Prostate gland (tissue), 2 donors: ENCODE results near the gene ATP5PO. TPM values are rescaled to one million over a fixed set of nuclear protein-coding genes. Genes with fewer than 3 reads are reported as not detected.

Source experiments
- DNase-seq: peaks from one replicate; pipeline ENCODE4 v3.0.0-alpha.2; 2019; ENCODE audit warnings: low spot score
- H3K27ac ChIP-seq, 2 donors: fragments of 200-600 bp; sonication (generic); 2 replicates each; pipeline ENCODE4 v1.5.1; 2017 to 2019
- H3K27me3 ChIP-seq: fragments of 200-600 bp; sonication (generic); replicated peaks from 2 replicates; pipeline ENCODE4 v1.5.1; 2019; ENCODE audit not compliant: insufficient read depth
- H3K36me3 ChIP-seq, 2 donors: fragments of 200-600 bp; sonication (generic); 1 replicate in 1 of 2; 2 replicates in 1 of 2; pipeline versions ENCODE4 v1.5.1 to v1.8.1; 2017 to 2019
- H3K4me1 ChIP-seq: fragments of 200-600 bp; sonication (generic); replicated peaks from 2 replicates; pipeline ENCODE4 v1.5.1; 2019
- H3K4me3 ChIP-seq, 2 donors: fragments of 200-600 bp; sonication (generic); 2 replicates each; pipeline ENCODE4 v1.5.1; 2017 to 2019
- H3K9me3 ChIP-seq: fragments of 200-600 bp; sonication (generic); 2 replicates; pipeline ENCODE4 v1.5.1; 2017
- POLR2A ChIP-seq: fragments of 450-650 bp; IDR thresholded peaks from one replicate; pipeline ENCODE4 v1.6.1; 2016; ENCODE audit warnings: antibody characterized with exemption, mild to moderate bottlenecking
- POLR2AphosphoS5 ChIP-seq: sonication (generic); formaldehyde crosslinking; IDR thresholded peaks from one replicate; pipeline ENCODE4 v1.6.1; 2017; ENCODE audit warnings: antibody characterized with exemption
- WGBS: methylation state at CpG from one replicate; pipeline ENCODE4 v1.1.5; 2018; 5-methylcytosine and 5-hydroxymethylcytosine counted together
- intact Hi-C: fragments of 100-400 bp; cut with DNase I; formaldehyde crosslinking; loops from one replicate; pipeline ENCODE4 v1.14.2; 2022
- total RNA-seq, 2 donors: library from RNA; depleted of rRNA; stranded (reverse); fragments of >200 nt; gene quantifications; one replicate each; pipeline ENCODE4 v1.1.0, GENCODE V29; 2016
- TF ChIP-seq, protein P1 (sequence below), 4 experiments: fragments of 200-600 bp in 2 of 4; fragments of 450-650 bp in 2 of 4; sonication (generic) in 2 of 4; IDR thresholded peaks; 1 replicate in 3 of 4; 2 replicates in 1 of 4; pipeline ENCODE4 v1.5.1; 2016 to 2019; ENCODE audit warnings: antibody characterized with exemption in 4 of 4, mild to moderate bottlenecking in 2 of 4, moderate library complexity in 2 of 4

ATP5PO gene, protein sequence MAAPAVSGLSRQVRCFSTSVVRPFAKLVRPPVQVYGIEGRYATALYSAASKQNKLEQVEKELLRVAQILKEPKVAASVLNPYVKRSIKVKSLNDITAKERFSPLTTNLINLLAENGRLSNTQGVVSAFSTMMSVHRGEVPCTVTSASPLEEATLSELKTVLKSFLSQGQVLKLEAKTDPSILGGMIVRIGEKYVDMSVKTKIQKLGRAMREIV
- 100 to 1,000 TPM; 143 to 153 TPM for total RNA-seq

DNA sequence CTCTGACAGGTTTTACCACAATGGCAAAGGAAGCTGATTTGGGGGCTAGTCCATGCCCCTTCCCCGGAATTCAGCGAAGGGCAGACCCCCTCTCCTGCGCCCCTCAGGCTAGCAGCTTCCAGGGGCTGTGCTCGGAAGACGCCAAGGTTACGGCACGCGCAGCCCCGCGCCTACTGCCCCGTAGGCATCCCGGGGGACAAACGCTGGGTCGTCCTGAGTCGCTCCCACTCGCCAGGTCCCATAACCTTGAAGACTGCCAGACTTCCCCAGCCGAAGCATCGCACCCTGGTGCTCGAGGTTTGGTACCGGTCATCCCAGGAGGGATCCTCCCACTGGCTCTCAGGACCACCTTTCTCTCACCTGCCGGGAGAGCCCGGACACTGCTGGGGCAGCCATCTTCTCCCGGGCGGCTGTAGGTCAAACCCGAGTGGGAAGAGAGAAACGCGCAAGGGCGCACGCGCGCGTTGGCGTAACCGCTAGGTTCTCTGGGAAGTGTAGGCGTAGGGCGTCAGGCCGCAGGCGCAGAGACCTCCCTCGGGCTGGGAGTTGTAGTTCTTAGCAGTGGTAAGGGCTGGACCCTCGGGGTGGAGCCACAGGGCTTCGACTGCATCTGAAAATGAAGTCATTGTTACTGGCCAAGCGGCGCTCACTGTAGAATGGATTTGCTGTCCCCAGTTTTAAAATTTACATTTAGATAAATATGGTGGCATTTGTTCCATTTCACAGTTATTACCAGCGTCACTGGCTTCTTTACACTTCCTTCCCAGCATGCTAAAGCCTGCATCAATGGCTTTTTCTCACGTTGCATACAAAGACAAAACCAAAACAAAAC is at the start of gene ATP5PO:
ATP5PO (minus strand) TSS at position 437 of the 832 bp plus-strand sequence; CDS start at position 396, 41 bp downstream.
- no peaks in the 10 kb centered on the region for H3K27me3 ChIP-seq
- peak; percentile 95 for DNase-seq
- intact Hi-C loops = loop anchor here (10.0 kb wide), 1 partner anchor 699 kb away; the partner anchor contains the start of gene RCAN1
- peak; percentile 91 for TF ChIP-seq POLR2A
- TF ChIP-seq, protein P1, sequence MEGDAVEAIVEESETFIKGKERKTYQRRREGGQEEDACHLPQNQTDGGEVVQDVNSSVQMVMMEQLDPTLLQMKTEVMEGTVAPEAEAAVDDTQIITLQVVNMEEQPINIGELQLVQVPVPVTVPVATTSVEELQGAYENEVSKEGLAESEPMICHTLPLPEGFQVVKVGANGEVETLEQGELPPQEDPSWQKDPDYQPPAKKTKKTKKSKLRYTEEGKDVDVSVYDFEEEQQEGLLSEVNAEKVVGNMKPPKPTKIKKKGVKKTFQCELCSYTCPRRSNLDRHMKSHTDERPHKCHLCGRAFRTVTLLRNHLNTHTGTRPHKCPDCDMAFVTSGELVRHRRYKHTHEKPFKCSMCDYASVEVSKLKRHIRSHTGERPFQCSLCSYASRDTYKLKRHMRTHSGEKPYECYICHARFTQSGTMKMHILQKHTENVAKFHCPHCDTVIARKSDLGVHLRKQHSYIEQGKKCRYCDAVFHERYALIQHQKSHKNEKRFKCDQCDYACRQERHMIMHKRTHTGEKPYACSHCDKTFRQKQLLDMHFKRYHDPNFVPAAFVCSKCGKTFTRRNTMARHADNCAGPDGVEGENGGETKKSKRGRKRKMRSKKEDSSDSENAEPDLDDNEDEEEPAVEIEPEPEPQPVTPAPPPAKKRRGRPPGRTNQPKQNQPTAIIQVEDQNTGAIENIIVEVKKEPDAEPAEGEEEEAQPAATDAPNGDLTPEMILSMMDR (IDR thresholded peaks at IDR 0.05) = peak in 3 of 4 experiments; percentile 6 to 38 (median 33)
- peak; percentile 99 for TF ChIP-seq POLR2AphosphoS5
- H3K4me3 ChIP-seq = peak within 1 kb of the TSS; percentile 76 to 93
- H3K36me3 ChIP-seq = no peaks in the 10 kb centered on the region
- no peaks in the 10 kb centered on the region for H3K4me1 ChIP-seq
- no peaks in the 10 kb centered on the region for H3K9me3 ChIP-seq
- WGBS = under 1% methylated on average over 45 of the region's 45 CpGs
- peak within 1 kb of the TSS; percentile 73 to 82 for H3K27ac ChIP-seq

DNA sequence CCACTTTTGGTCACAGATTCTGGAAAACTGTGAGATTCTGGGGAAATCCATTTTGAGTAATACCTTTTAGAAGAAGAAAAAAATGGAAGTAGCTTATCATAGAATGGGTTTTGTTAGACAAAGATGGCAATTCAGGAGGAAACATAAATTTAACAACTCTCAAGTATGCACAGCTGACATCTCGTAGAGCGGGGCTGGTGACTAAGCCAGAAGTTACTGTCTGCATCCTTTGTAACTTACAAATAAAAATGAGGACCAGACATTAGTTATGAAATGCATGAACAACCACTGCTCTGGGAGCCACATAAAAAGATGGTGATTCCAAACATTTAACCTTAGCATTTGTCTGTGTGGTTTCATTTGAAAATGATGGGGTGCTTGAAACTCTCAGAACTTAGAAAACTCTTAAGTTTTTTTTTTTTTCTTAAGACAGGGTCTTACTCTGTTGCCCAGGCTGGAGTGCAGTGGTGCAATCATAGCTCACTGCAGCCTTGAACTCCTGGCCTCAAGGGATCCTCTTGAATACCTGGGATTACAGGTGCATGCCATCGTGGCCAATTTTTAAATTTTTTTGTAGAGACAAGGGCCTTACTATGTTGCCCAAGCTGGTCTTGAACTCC is 49.2 kb upstream of the ATP5PO start:
- Histone ChIP-seq H3K27ac (no peak overlapping the region), H3K4me3 (no peak overlapping the region), H3K4me1 (no peaks in the 10 kb centered on the region), H3K36me3 (no peaks in the 10 kb centered on the region), H3K9me3 (no peaks in the 10 kb centered on the region), H3K27me3 (no peaks in the 10 kb centered on the region)
- WGBS = 92% methylated on average over 3 of the region's 3 CpGs
- no peak for DNase-seq
- intact Hi-C loops = no loop called here
- TF ChIP-seq POLR2AphosphoS5 = no peak
- TF ChIP-seq POLR2A = no peak
- TF ChIP-seq, protein P1 (IDR thresholded peaks at IDR 0.05) = no peak

DNA sequence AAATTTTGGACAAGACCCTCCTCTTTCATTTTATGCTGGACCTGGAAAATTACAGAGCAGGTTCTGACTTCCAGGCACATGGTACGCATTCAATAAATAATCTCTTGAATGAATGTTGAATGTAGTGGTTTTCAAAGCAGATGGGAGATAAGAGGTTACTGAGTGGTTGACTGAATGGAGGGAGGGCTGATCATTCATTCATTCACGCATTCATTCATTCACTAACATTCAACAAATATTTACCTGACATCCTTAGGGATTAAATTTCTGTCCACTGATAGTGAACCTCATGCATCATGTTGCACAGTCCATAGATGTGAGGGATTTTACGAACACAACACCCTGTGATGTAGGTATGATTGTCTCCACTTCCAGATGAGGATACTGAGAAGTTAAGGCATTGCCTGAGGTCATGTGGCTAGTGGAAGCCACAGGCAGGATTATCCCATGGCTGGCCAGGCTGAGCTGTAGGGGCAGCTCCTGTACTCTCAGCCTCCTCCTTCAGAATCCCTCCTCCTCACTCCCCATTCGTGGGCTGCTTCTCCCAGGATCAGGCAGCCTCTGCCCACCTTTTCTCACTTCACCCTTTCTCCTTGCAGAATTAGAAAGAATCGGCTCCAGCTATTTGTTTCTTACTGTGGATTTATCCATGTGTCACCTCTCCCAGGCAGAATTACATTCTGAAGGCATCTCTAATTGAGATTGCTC is 48.4 kb upstream of the ATP5PO start:
- 77% methylated on average over 5 of the region's 5 CpGs for WGBS
- no peaks in the 10 kb centered on the region for H3K36me3 ChIP-seq
- no peaks in the 10 kb centered on the region for H3K4me1 ChIP-seq
- no peaks in the 10 kb centered on the region for H3K27me3 ChIP-seq
- TF ChIP-seq POLR2A = no peak
- no peak overlapping the region for H3K4me3 ChIP-seq
- no peak overlapping the region for H3K27ac ChIP-seq
- H3K9me3 ChIP-seq = no peaks in the 10 kb centered on the region
- no peak for DNase-seq
- intact Hi-C loops = no loop called here

DNA sequence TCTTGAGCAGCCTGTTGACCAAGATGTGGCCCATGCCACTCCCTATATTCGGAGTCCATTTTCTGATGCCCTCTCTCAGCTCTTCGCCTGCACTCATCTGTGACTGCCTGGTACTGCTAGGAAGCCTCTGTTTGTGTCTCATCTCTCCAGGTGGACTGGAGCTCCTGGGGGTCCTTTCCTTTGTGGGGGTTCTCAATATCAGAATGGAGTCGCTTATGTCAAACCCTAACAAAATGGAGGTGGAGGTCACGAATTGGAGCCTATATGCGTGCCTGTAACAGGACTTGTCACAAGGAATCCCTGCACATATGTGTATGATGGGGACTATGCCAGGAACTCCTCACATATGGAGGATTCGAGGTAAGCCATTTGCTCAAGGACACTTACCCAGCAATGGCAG is 46.7 kb upstream of the ATP5PO start:
- Histone ChIP-seq H3K27ac (no peak overlapping the region), H3K9me3 (no peaks in the 10 kb centered on the region), H3K27me3 (no peaks in the 10 kb centered on the region), H3K36me3 (no peaks in the 10 kb centered on the region), H3K4me3 (no peak overlapping the region), H3K4me1 (no peaks in the 10 kb centered on the region)
- intact Hi-C loops = no loop called here
- 95% methylated on average over 6 of the region's 6 CpGs for WGBS
- TF ChIP-seq POLR2AphosphoS5 = no peak
- TF ChIP-seq, protein P1 (IDR thresholded peaks at IDR 0.05) = no peak
- TF ChIP-seq POLR2A = no peak
- DNase-seq = no peak

DNA sequence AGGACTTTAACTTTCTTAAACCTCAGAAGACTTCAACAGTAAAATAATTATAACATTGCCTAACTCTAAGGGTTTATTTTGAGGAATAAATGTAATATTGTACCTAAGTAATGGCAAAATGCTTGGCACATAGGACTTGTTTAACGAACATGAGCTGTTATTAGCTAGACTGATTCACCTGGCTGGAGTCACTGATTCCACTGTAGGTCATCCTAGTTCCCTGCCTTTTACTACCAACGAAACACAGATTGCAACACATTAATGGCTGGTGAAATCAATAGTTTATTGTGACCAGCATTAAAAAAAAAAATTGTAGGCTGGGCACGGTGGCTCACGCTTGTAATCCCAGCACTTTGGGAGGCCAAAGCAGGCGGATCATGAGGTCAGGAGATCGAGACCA is 45.5 kb upstream of the ATP5PO start:
- WGBS = 88% methylated on average over 6 of the region's 6 CpGs
- intact Hi-C loops = no loop called here

More for the DNA sequence above, 45.5 kb upstream of the ATP5PO start:
- DNase-seq = no peak
- Histone ChIP-seq H3K4me3 (no peak overlapping the region), H3K27me3 (no peaks in the 10 kb centered on the region), H3K27ac (no peak overlapping the region), H3K4me1 (no peaks in the 10 kb centered on the region), H3K9me3 (no peaks in the 10 kb centered on the region), H3K36me3 (no peaks in the 10 kb centered on the region)
- TF ChIP-seq POLR2A (no peak), POLR2AphosphoS5 (no peak)
- TF ChIP-seq, protein P1 (IDR thresholded peaks at IDR 0.05) = no peak
